OCI-LY1 (cell line): ENCODE data around the gene PRDM1.

Source experiments
- CTCF ChIP-seq: fragments of 200-600 bp; sonication (generic), shearing (Covaris generic); IDR thresholded peaks from 2 replicates; pipeline ENCODE4 v1.5.1; 2017; ENCODE audit warnings: mild to moderate bottlenecking, antibody characterized with exemption, low read length, moderate library complexity, mixed read lengths
- EZH2 ChIP-seq: fragments of 200-600 bp; sonication (generic), shearing (Covaris generic); IDR thresholded peaks from 2 replicates; pipeline ENCODE4 v1.8.0; 2017; ENCODE audit warnings: borderline replicate concordance, mixed run types, mild to moderate bottlenecking, antibody characterized with exemption, low read length, moderate library complexity, mixed read lengths

- TF ChIP-seq CTCF (no peak), EZH2 (no peak)
Observed at GRCh38 chr6:106074146-106074545, 12.0 kb upstream of the PRDM1 start.
